NCI-H748 (cell line): ENCODE data around the gene KRT85.

Source experiments
- DNase-seq: peaks from one replicate; lab custom pipeline; 2025; ENCODE audit not compliant: unreplicated experiment; lab: John Stamatoyannopoulos, UW

KRT85 gene

GRCh38 chr12:52395761-52396434, 28.6 kb upstream of the KRT85 start:
- DNase-seq, result peak; percentile 72

GRCh38 chr12:52394836-52395405, 27.6 kb upstream of the KRT85 start:
- DNase-seq, result no peak

- DNase-seq, result no peak
Observed at GRCh38 chr12:52392465-52393007, 25.3 kb upstream of the KRT85 start.

DNA sequence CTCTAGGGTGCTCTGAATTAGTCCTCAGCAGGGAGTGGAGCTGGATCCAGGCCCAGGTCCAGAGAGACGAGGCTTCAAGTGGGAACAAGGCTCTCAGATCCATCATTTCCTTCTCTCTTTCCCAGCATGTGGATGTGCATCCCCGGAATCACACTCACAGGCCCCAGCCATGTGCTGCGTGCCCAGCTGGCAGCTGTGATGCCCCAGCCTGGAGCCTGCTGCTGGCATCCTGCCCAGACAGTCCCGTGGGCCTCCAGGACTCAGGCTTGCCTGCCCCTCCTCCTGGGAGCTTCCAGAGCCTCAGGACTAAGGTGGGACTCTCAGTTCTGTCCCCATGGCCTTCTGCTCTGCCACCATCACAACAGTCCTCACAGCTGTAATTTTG, 24.3 kb upstream of the KRT85 start:
- peak; percentile 55 for DNase-seq

- DNase-seq, result no peak
Observed at GRCh38 chr12:52390739-52391617, 23.7 kb upstream of the KRT85 start.

DNA sequence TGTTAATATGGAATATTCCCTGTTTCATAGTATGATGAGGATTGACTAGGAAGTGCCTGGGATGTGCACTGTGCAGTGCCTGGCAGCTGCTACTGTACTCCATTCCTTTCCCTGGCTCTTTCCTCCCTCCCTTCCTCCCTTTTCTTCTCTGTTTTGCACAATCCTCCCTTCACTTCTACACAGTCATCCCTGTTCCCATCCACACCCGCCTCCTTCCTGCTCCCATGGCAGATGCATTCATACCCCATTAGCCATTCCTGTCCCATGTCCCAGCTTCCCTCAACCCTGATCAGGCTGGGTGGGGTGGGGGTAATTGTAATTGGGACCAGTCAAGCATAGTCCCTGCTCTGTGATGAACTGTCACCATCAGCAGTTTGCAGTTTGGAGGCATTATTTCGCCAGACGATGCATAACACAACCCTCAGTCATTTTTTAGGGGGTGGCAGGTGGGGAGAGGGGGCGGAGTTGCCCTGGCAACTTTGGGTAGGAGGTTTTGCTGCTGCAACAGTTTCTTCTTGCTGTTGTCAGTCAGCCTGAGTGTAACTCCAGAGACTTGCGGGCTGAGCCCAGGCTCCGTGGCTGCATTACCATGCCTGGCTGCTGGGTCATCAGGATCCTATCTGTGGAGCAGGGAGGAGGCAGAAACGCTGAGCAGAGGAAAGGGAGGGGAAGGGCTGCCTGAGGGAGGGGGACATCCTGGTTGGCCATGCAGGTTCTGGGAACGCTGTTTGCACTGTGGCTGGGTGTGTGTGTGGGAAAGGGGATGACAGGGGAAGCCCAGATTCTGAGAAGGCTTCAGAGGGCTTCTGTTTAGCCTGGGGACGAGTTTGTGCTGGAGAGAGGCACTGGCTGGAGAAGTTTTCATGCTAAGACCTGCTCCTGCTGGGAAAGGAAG, 22.3 kb upstream of the KRT85 start:
- no peak for DNase-seq

GRCh38 chr12:52387859-52388258, 20.6 kb upstream of the KRT85 start:
- DNase-seq, result no peak

GRCh38 chr12:52385226-52385702, 18.0 kb upstream of the KRT85 start, which contains the start of gene KRT84:
Gene KRT84, minus strand, starts transcription at chr12:52385652. Its CDS starts 67 bp downstream, at chr12:52385585.
- DNase-seq, result no peak

DNA sequence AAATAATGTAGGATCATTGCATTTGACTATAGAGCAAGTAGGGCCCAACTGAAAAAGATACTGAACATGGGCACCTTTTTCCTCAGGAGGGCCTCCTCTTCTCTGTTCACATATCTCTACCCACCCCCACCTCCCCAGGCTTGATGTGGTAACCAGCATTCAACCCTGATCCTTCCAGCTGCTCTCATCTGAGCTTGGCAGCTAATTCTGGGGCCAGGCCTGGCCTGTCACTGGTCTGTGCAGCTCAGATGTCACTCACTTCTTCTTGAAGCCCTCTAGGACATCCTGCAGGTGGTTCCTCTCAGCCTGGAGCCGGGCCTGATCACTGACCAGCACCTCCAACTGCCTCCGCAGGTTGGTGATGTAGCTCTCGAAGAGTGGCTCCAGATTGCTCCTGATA, 16.1 kb upstream of the KRT85 start:
- no peak for DNase-seq

- no peak for DNase-seq
Observed at GRCh38 chr12:52382854-52383253, 15.6 kb upstream of the KRT85 start.

DNA sequence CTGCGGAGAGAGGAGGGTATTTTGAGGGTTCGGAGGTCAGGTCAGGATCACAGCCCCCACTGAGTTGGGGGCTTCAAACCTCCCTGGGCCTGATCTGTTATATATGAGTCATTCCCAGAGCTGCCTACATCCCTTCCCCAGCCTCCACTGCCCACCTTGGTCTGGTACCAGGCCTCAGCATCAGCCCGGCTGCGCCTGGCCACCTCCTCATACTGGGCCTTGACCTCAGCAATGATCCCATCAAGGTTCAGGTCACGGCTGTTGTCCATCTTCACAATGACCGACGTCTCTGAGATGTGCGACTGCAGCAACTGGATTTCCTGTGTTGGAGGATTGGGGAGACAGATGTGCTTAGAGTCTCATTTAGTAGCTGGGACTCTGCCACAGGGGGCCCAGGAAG, 13.9 kb upstream of the KRT85 start:
- DNase-seq, result no peak

GRCh38 chr12:52380271-52380694, 13.0 kb upstream of the KRT85 start:
- peak; percentile 40 for DNase-seq

DNA sequence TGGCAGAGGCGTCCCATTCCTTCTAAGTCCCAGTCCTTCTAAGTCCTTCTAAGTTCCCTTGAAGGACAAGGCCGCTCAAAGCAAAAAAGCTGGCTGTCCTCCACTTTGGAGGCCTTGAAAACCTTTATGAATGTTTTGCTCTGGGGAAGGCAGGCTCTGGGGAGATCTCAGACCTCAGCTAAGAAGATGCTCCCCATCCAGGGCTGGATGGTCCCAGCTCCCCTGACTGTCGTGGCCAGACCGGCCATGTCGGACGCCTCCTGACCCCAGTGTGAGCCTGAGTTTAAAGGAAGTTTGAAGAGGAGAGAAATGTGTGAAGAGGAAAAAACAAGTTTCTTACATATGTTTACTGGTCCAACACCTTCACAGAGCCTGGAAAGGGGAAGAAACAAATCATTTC, 12.3 kb upstream of the KRT85 start:
- no peak for DNase-seq

DNA sequence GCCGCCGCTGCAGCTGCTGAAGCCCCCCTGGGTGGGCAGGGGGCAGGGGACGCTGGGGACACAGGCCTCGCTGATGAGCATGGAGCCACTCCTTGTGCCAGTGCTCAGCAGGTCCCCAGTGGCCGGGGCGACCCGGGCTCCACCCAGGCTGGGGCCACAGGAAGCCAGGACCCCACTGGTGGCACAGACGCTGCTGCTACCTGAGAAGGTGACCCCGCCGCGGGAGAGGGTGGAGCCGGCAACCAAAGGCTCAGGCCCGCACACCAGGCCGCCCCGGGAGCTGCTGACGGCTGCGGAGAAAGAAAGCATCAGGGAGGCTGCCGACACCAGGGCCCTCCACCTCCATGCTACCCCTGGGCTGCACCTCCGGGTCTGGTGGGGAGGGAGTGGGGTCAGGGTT, 10.8 kb upstream of the KRT85 start:
- DNase-seq, result no peak

DNA sequence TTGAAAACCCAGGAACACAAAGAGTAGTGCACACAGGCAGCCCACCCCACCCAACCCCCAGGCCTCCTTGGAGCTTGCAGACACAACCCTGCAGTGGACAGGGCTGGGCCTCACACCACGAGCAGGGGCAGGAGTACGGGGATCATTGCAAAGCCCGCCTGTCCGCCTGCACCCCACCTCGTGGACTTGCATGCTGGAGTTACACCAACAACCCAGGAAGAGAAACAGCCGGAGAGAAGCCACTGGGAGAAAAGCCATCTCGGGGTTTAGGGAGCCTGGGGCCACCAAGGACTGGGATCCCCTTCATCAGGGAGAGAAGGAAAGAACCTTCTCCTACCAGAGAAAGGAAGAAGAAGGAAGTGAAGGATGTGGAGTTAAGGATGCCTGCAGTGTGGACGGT, 10.0 kb upstream of the KRT85 start:
- no peak for DNase-seq

- peak; percentile 74 for DNase-seq
Observed at GRCh38 chr12:52372216-52373154, 5.2 kb upstream of the KRT85 start.

- no peak for DNase-seq
Observed at GRCh38 chr12:52371716-52372115, 4.4 kb upstream of the KRT85 start.

DNA sequence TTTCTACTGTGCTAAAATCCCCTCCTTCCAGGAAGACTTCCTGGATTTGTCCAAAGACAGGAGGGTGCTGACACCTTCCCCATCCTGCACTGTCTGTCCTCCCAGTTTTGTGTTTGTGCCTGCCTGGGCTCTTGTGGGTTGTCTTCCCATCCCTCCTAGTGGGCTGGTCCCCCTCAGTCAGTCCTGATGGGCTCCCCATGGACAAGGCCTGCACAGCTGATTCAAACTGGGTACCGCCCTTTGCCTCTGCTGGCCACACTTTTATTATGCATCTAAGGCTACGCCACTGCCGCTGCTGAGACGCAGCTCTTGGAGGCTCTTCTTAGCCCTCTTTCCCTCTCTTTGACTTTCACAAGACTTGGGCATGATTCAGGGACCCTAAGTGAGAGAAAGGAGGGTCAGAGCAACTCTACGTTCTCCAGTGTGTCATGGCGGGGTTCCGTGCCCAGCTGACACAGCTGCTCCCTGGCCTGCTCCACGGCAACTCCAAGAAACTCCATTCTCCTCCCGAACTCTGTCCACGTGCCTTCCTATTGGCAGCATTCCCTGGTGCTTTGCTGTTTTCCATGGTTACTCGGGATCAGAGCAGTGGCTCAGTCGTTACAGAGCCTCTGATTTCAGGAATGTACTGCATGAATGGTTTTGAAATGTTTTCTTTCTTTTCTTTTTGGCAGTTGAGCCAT, 3.8 kb upstream of the KRT85 start:
- no peak for DNase-seq

DNA sequence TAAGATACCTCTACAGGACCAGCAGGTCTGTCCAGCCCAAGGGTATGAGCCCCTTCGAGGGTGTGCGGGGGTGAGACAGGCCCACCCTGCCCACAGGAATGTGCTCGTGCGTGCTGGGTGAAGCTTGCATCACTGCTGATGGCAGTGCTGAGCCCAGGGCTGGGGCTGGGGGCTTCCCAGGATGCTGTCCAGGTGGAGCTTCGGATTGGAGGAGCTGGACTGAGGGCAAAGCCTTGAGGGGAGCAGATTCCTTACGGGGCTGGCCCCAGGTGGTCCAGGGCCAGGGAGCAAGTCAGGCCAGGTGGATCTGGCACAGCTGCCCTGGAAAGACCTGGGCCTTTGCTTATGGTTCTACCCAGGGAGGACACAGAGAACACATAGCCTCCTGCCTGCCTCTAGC, 2.5 kb upstream of the KRT85 start:
- no peak for DNase-seq
